ENCODE data around the gene PPP1R14D. TPM values are rescaled to one million over a fixed set of nuclear protein-coding genes. Genes with fewer than 3 reads are reported as not detected.

Gene PPP1R14D
- total RNA-seq, 1 experiment from 2014 or later = 0.64 TPM

- ChIA-PET POLR2A (no interaction called here), CTCF (interaction anchor here (0.6 to 1.0 kb wide), 2 partner anchors 60 to 91 kb away, joined by 3 to 4 read pairs; no protein-coding TSS in a partner anchor)
- Histone ChIP-seq H3K27me3 (ENCODE audit: control insufficient read depth, insufficient read depth, low read length) (no peaks in the 10 kb centered on the region), H3K27ac (ENCODE audit: low read length) (no peak overlapping the region), H3K9me3 (ENCODE audit: control insufficient read depth, insufficient read depth, low read depth, low read length) (no peaks in the 10 kb centered on the region), H3K36me3 (ENCODE audit: control insufficient read depth, insufficient read depth, low read length) (no peaks in the 10 kb centered on the region), H3K4me3 (ENCODE audit: low read depth in 2 of 2, low read length in 2 of 2) (no peak overlapping the region), H3K4me1 (ENCODE audit: control insufficient read depth, insufficient read depth, low read length) (peaks cover 45% of the 10 kb centered on the region)
- BruUV-seq (replicated peaks) = no TSS peak
- ATAC-seq (no peak), DNase-seq (ENCODE audit: low read depth, low spot score) (no peak)
- TF ChIP-seq TCF7L2 (IDR thresholded peaks at IDR 0.05; ENCODE audit: low read depth, low read length) (no peak), SIN3A (IDR thresholded peaks at IDR 0.05; ENCODE audit: borderline replicate concordance, insufficient read depth, low read depth, low read length) (no peak), REST (IDR thresholded peaks at IDR 0.05; ENCODE audit: insufficient read depth in 1 of 2, low read depth in 2 of 2, low read length in 1 of 2) (no peak), CTCF (IDR thresholded peaks at IDR 0.05) (no peak), POLR2AphosphoS5 (IDR thresholded peaks at IDR 0.05; ENCODE audit: low read depth, low read length) (no peak)
- intact Hi-C loops (cut with micrococcal nuclease; ENCODE audit: unreplicated experiment) = no loop called here
- in situ Hi-C loops (cut with HindIII; ENCODE audit: low pct_unique_long_range_greater_than_20kb, low sequenced_read_pairs) = no loop called here
These were observed 61.3 kb downstream of the PPP1R14D start for GRCh38 chr15:40766906-40767837.

- in situ Hi-C loops (cut with HindIII; ENCODE audit: low pct_unique_long_range_greater_than_20kb, low sequenced_read_pairs) = no loop called here
- H3K36me3 ChIP-seq (ENCODE audit: control insufficient read depth, insufficient read depth, low read length) = no peaks in the 10 kb centered on the region
- no peak overlapping the region for H3K4me3 ChIP-seq (ENCODE audit: low read depth in 2 of 2, low read length in 2 of 2)
- no peak for DNase-seq (ENCODE audit: low read depth, low spot score)
- peak overlapping the region; percentile 62 for H3K27ac ChIP-seq (ENCODE audit: low read length)
- intact Hi-C loops (cut with micrococcal nuclease; ENCODE audit: unreplicated experiment) = no loop called here
- ATAC-seq = no peak
- ChIA-PET CTCF (interaction anchor here (1.0 to 1.1 kb wide), 2 partner anchors 16 to 92 kb away, joined by 3 to 4 read pairs; no protein-coding TSS in a partner anchor), POLR2A (no interaction called here)
- no peak for TF ChIP-seq TCF7L2 (IDR thresholded peaks at IDR 0.05; ENCODE audit: low read depth, low read length)
- no peak for TF ChIP-seq SIN3A (IDR thresholded peaks at IDR 0.05; ENCODE audit: borderline replicate concordance, insufficient read depth, low read depth, low read length)
- no peak; the same call in 1 of the 2 replicates for TF ChIP-seq POLR2AphosphoS5 (IDR thresholded peaks at IDR 0.05; ENCODE audit: low read depth, low read length)
- TF ChIP-seq CTCF (IDR thresholded peaks at IDR 0.05) = no peak
- TF ChIP-seq REST (IDR thresholded peaks at IDR 0.05; ENCODE audit: insufficient read depth in 1 of 2, low read depth in 2 of 2, low read length in 1 of 2) = no peak
- H3K9me3 ChIP-seq (ENCODE audit: control insufficient read depth, insufficient read depth, low read depth, low read length) = no peaks in the 10 kb centered on the region
- peaks cover 45% of the 10 kb centered on the region for H3K4me1 ChIP-seq (ENCODE audit: control insufficient read depth, insufficient read depth, low read length)
- no peaks in the 10 kb centered on the region for H3K27me3 ChIP-seq (ENCODE audit: control insufficient read depth, insufficient read depth, low read length)
- no TSS peak for BruUV-seq (replicated peaks)
These were observed 62.2 kb downstream of the PPP1R14D start for GRCh38 chr15:40766194-40766815.
